ENCODE measurements around the gene TBX2. TPM values are rescaled to one million over a fixed set of nuclear protein-coding genes. Genes with fewer than 3 reads are reported as not detected.
A peak's percentile ranks its signal among the peaks of the same experiment; 100 is the strongest.

TBX2 gene
- total RNA-seq, 1 experiment from 2014 or later = 5.6 TPM

DNA sequence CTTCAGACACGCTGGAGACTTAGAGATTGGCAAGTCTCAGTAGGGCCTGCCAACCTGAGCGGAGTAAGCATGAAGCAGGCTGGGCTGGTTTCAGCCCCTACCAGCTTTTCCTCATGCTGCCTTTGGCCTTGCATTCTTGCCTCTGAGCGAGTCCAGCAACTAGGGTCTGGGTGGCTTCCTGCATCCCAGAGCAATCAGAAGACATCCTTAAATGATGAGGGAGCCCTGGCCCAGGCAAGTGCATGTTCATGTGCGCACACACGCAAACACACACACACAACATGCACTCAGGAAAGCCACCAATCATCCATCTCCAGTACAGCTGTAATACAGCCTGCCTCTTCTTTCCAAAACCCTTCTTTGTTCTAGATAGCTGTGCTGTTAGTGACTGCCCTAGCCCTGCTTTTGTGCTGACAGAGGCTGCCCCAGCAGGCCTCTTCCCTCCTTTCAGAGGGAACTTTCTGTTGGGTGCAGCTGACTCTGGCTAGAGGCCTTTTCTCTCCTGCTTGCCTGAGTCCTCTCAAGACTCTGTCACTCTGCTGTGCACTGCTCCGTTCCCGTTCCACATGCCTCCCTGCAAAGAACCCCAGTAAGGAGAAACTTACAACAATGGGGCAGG, 30.7 kb upstream of the TBX2 start:
- DNase-seq (ENCODE audit: low read depth) = no peak

DNA sequence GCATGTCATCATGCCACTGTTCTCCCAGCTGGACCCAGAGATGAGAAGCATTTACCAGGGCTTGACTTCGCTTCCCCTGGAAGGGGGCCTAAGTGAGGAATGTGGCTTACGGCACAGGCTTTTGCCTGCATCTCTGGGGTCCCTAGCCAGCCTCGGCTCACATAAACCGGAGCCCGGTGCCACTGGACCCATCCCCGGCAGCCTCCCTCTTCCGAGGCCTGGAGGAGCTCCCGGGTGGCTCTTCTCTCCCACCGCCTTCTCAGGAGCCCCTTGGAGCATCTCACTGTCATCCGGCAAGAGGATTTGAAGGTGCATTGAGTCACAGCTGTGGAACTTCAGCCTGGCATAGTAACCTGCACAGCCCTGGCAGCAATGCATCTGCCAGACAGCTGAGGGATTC, 29.9 kb upstream of the TBX2 start:
- no peak for DNase-seq (ENCODE audit: low read depth)

DNA sequence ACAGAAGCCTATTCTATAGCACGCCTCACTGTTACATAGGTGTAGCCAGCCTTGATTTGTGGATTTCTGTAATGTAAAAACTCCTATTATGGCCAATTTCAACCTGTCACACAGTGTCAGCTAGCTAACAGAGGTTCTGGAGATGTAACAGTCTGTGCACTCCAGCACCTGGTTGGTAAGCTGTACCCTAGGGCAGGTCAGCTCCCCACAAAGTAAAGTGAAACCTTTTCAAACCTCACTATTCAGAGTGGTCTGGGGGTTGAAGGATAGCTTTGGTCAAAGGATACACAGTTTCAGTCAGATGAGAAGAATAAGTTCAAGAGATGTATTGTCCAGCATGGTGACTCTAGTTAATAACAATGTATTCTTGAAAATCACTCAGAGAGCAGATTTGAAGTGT, 28.5 kb upstream of the TBX2 start:
- no peak for DNase-seq (ENCODE audit: low read depth)

DNA sequence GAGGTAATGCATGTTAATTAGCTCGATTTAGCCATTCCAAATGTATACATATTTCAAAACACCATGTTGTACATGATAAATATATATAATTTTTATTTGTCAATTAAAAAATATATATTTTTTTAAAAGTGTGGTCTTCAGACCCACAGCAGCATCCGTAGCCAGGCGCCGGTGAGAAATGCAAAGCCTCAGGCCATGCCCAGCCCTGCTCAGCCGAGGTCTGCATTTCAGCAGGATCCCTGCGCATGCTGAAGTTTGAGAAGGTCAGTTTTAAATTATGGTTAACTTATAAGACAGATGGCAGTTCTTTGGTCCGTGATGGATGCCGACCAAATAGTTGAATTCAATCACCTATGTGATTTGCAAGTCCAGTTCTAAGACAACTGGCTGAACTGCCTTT, 28.0 kb upstream of the TBX2 start:
- no peak for DNase-seq (ENCODE audit: low read depth)

DNA sequence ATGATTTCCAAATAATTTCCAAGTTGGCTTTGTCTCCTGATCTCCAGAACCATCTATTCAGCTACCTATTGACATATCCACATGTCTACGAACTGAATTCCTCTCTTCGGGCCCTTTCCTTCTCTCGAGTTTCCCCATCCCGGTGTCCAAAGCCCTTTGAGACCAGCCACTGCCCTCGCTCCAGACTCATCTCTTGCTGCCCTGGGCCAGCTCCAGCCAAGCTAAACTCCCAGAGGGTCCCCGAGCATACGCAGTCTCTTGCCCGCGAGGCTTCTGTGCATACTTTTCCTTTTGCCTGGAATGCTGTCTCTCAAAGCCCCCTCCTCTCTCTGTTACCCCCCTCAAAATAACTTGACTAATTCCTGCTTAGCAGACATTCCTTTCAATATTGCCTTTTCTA, 27.2 kb upstream of the TBX2 start:
- DNase-seq (ENCODE audit: low read depth) = no peak

DNA sequence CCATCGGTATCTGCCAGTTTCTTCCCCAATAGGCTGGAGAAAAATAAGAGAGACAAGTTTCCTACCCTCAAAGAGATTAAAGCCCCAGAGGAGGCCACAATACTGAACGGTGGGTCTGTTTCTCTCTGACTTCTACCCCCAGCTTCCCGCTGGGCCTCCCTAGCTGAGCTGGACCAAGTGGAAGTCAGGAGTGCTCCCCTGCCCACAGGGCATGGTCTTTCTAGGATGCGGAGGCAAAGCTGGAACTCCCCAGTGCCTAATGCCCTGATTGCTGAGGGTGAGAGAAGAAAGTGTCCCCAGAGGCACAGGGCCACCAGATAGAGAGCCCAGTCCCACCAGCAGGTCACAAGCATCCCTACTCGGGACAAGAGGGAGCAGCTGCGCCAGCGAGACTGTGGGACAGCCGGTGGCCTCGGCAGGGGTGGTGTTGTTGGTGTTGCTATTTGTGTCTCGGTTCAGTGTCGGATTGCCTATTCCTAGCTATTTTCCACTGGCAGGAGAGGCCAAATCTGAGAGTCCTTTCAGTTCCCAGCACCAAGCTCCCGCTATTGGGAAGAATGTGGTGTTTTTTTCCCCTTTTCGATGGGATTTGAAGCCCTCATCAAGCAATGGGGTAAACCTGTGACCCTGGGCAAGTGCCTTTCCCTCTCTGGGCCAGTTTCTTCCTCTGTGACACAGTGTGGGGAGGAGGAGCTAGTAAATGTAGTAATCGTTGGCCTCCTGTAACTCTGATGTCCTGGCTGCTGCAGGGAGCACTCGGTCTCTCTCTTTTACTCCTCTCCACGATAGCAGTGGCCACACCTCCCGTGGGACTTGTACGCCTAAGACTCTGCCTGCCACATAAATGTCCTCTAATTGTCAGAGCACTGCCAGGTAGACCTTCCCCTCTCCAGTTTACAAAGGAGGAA, 22.5 kb upstream of the TBX2 start:
- no peak for DNase-seq (ENCODE audit: low read depth)

DNA sequence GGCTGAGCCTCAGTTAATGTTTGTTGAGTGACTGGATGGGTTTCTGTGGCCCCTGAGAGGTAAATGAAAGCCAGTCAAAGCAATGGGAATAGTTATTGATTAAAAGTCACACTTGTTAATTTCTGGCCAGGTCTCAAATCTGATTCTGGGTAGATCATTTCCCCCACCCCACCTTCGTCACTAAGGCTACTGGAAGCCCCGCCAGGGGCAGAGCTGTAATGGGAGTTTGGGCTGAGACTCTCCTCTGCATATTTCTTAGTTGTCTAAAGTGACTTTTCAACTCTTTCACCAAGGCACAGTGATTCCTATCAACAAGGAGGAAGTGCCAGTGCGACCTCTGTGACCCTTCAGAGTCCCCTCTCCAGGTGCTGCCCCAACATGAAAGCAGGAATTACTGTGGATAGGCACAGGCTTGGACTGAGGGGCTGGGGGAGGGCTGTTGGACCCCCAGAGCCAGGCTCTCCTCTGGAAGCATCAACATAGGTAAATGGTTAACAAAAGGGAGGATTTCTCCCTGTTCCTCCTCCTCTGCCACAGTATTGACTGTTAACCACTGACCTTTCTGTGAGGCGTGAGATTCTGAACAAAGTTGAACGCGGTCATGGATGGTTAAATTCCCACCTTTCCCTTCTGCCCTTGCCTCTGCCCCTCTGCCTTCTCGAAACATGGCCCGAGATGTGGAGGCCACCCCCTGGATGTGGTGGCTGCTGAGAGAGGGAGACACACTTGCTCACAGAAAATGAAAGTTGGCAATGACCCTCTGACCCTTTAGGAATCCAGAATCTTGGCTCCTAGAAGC, 20.8 kb upstream of the TBX2 start:
- no peak for DNase-seq (ENCODE audit: low read depth)

DNA sequence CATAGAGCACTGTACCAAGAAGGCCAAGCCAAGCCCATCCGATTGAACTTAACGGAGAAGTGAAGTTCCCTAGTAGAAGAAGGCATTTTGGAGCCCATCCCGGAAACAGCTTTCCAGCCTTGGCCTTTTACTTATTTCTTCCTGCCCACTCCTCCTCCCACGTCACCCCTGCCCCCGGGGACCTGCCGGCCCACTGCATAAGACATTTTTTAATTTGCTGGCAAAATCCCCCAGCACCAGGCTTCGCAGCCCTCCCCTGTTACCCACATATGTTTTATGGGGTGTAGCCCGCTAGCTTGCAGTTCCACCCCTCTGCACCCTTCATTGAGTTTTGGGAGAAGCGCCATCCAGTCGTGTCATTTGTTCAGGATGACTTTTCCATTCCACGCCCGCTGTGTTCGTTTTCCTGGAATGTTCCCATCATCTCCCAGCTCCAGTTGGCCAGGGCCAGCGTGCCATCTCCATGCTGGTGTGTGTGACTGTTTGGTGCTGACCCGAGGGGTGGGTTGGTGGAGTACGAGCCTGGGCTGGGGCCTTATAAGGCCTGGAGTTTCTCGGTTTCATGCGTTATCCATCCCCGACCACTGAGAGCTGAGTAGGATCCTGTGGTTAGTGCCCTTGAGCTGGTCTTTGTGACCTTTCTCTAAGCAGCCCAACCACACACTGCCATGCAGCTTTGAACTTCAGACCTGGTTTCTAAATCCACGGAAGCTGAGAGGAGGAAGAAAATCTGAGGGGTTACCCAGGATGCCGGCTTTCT, 20.0 kb upstream of the TBX2 start:
- no peak for DNase-seq (ENCODE audit: low read depth)

DNA sequence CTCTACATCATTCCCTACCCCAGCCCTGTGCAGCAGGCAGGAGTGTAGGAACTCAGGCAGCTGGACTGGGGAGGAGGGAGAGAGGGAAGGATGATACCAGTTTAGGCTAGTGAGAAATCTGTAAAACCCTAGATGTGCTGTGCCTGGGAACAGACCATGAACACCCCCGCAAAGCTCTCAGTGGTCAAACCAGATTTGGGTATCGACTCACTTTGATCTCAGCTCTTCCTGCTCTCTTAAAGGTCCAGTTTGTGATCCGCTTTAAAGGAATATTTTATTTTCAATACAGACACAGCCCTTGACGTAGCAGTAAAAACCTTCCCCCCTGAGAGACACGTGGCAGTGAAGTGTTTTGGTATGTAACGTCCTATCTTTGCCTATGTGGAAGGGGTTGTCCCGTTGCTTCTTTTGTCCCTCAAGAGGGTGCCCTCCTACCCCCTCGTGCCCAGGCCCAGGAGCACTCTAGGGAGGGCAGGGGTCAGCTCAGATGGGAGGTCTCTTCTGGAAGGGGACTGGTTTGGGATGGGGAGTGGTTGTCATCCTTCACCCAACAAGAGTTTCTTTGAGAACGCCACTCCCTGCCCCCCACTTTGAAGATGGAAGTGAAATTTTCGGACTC, 19.3 kb upstream of the TBX2 start:
- no peak for DNase-seq (ENCODE audit: low read depth)

DNA sequence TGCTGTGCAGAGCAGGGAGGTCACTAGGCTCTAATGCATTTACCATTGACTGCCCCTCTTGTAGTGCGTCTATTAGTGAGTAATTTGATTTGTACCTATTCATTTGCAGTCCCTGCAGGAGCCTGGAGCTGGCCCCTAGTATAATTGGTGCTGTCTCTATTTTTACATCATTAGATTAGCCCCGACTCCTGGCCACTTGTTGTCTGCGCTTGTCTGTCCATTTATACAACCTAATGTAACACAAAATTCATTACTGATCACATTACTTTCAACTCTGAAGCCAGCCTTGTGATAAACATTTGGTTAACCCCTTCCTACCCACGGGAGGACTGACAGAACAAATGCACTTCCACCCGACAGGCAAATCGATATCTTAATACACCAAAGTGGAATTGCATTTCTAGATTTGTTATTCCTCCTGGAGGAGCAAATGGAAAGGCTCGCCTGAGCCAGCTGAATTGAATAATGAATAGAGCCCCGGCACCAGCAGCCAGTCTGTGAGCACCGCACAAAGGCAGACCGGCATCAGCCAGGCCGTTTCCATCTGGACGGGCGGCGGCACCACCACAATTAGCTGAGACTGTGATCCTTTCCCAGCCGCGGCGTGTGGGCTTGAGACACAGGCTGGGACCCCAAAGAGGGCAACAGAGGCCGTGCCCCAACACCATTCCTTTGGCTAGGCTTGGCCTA, 18.7 kb upstream of the TBX2 start:
- no peak for DNase-seq (ENCODE audit: low read depth)

DNA sequence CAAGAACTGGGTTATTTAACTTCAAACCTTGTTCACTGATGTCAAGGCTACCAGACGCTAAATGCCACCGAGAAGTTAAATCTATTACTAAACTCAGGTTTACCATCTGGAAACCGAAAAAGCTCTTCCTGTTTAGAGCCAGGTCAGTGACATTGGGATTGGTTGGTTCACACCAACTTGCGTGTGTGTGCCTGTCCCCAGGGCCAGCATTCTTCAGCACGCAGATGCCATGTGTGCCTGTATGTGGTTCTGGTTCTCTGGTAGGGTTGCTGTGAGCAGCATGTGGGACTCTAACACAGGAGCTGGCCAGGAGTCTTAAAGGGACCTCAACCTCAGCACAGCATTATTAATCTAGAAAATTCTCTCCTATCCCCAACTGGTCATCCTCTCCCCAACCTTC, 18.1 kb upstream of the TBX2 start:
- no peak for DNase-seq (ENCODE audit: low read depth)

DNA sequence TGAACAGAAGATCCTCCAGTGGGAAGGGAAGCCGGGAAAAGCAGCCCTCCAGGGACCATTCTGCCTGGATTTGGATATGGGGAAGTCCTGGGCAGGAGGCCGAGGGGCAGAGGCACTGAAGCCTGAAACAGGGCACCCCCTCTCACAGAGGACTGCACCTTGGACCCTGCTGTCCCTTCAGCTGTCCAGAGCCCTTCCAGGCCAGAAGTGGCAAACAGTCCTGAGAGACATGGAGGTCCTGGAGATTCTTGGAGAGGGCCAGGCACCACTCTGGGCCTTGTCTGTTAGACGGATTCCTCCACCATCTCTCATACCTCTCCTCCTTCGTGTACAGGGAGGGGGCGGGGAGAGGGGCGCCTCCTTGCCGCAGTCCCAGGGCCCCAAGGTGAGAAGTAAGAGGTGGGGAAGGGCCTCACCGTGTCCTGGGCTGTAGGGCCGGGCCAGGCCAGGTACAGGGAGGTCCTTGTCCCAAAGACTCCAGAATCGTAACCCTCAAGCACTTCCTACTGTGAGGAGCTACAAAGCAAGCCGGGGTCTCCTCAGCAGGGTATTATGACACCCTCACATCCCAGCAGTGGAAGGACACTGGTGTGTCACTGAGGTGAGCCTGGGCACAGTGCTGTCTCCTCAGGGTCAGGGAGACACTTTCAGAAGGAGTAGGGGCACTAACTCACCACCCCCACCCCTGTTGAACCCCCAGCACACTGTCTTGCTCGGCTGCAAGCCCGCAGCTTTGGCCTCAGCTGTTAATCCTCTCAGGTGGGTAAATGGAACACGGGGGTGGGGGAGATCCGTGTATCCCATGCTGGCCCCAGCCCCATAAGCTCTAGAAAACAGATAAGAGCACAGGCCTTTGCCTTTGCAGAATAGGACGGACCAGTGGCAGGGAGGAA, 16.6 kb upstream of the TBX2 start:
- no peak for DNase-seq (ENCODE audit: low read depth)

DNA sequence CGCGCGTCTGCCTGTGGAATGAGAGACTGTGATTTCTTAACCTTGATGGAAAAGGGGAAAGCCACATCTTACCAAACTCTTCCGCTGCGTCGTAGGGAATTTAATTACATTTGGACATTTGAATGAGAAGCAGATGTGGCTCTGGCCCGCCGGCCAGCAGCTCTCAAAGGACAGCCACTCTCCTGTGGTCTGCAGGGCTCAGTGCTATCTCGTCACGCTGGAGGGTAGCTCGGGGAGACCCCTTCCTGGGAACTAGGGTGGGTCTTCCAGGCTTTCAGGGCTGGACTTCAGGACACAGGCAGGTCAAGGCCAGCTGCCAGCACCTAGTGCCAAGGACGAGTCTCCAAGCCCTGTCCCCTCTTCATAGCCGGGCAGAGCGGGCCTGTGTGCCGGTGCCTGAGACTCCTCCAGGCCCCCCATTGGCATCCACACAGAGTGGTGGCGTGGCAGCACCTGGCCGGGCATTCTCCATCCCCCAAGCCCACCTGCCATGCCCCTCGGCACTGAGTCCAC, 15.9 kb upstream of the TBX2 start:
- no peak for DNase-seq (ENCODE audit: low read depth)

DNA sequence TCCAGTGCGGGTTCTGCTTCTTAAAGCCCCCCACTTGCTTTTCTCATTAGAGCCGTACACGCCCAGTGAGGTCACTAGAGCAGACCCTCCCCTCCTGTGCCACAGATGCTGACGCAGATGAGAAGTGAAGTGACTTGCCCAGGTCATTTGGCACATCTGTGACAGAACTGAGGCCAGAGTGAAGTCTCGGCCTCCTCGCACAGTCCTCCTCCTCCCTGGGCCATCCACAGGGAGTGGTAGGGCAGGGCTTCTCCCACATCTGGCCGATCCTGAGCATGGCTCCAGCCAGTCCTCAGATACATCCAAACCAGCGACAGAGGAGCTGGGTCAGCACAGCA, 15.3 kb upstream of the TBX2 start:
- DNase-seq (ENCODE audit: low read depth) = no peak

DNA sequence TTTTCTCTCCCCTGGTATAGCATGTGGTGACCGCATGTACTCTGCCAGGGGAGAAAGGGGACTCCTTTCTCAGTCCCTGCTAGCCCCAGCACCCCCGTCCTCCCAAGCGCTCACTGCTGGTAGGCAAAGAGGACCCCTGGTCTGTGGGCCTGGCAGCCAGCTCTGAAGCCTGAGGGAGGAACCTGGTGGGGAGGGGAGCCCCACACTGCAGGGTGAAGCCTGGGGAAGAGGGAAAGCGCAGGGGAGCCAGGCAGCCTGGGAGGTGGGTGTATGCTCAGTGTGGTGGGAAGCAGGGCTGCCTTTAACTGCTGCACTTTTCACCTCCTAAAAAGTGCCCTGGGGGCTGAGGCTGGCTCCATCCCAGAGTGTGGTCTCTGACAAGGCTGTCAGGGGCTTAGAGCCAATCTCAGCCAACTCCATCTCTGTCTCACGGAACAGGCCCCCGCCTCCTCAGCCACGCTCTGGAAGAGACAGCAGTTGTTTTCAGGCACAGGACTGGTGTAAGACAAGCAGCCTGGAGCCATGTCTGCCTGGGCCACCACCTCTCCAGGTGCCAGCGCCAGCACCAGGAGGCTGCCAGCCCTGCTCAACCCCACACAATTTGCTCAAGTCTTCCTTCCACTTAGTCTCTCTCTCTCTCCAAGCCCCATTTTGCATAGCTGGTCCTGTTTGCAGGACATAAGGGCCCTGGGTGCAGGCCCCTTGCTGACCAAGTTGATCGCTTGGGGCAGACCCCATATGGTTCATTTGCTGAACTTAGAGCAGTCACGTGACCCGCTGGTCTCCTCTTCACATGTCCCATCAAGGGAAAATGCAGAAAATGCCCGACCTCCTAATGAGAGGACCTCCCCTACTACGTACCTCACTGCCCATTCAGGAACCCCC, 14.7 kb upstream of the TBX2 start:
- DNase-seq (ENCODE audit: low read depth) = no peak

DNA sequence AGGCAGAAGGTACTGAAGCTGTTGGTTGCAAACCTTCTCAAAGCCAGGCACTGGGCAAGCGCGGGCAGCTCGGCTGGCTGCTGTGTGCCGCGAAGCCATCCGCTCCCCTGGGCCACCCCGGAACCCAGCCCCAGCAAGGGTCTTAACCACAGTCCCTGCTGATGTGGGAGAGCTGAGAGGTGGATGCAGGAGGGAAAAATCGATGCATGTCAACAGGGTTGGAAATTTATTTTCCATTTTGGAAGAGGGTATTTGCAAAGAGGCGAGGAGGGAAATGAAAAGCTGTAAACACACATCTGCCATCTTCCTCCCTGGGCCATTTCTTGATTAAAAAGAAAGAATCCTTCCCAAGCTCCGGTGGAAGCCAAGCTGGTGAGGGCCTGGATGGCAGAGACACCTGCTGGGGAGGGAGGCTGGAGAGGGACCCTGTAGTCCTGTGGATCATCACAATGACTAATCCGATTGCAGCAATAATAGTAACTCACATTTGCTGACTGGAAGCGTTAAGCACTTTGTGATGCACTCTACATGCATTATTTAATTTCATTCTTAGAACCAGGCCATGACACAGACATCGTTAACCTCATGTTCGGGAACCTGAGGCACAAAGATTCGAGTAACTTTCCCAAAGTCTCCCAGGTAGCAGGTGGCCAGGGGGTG, 13.9 kb upstream of the TBX2 start:
- peak; percentile 36 for DNase-seq (ENCODE audit: low read depth)

DNA sequence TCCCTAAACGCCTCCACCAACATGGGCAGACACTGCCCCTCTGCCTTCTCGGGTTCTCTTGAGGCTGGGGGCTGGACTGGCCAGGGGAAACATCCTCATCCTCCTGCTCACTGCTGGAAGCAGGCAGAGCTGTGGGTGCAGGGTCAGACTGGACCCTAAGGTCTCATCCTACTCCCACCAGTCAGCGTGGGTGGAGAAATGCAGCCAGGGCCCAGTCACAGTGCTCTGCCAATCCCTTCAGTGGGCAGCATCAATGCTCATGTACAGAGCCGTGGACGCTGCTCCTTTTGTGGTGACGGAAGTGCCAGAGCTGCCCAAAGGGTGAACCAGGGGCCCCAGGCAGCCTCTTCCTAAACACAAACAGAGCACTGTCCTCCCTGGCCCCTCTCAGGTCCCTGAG, 13.4 kb upstream of the TBX2 start:
- DNase-seq (ENCODE audit: low read depth) = no peak

DNA sequence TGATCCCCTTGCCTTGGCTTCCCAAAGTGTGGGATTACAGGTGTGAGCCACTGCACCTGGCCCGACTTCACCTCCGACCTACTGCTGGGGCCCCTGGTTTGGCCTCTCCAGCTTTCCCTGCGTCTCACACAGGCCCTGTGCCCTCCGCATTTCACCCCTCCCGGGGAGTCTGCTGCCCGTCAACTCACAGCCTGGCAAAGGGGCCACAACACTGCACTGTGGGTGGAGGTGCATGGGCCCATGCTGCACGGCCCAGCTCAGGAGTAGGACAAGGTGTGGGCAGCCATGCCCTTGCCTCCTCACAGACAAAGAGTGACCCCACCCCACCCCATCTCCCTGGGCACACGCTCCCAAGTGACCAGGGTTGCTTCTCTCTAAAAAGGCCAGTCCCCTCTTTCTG, 12.6 kb upstream of the TBX2 start:
- no peak for DNase-seq (ENCODE audit: low read depth)
